Measurements from ENCODE around the gene ALKBH3. TPM values are rescaled to one million over a fixed set of nuclear protein-coding genes. Genes with fewer than 3 reads are reported as not detected.

ALKBH3 gene
- polyA plus RNA-seq, 1 experiment: 36.5 TPM

DNA sequence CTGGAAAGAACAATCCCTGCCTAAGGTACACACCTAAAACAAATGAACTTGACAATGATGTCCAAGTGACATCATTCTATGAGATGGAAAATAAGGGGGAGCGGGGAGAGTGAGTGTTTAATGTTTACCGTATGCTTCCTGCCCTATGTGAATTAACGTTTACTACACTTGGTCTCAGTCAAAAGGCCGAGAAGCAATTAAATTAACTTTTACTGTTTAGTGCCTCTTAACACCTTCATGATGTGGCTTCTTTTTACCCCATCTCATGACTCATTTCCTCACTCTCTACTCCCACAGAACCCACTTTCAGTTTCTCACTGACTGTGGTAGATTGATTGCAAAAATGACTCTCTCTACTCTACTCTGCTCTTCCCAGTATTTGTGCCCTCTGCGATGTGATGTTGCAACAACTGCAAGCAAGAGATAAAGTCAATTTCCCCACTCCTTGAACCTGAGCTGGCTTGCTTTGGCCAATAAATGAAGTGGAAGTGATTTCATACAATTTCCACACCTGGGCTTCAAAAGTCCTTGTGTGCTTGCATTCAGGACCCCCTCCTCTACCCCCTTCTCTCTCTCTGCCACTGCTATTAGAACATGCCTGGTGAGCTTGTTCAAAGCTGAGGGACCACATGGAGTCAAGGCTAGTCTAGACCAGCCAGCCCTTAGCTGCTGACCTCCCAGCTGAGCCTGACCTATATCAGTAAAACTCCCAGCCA, 11.6 kb upstream of the ALKBH3 start:
- no peak for DNase-seq (ENCODE audit: low read depth, low spot score)
- ChIA-PET CTCF (no interaction called here), POLR2A (no interaction called here)
- no peak overlapping the region for H3K4me3 ChIP-seq (ENCODE audit: low read depth, low read length)
- TF ChIP-seq, protein P1, sequence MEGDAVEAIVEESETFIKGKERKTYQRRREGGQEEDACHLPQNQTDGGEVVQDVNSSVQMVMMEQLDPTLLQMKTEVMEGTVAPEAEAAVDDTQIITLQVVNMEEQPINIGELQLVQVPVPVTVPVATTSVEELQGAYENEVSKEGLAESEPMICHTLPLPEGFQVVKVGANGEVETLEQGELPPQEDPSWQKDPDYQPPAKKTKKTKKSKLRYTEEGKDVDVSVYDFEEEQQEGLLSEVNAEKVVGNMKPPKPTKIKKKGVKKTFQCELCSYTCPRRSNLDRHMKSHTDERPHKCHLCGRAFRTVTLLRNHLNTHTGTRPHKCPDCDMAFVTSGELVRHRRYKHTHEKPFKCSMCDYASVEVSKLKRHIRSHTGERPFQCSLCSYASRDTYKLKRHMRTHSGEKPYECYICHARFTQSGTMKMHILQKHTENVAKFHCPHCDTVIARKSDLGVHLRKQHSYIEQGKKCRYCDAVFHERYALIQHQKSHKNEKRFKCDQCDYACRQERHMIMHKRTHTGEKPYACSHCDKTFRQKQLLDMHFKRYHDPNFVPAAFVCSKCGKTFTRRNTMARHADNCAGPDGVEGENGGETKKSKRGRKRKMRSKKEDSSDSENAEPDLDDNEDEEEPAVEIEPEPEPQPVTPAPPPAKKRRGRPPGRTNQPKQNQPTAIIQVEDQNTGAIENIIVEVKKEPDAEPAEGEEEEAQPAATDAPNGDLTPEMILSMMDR (IDR thresholded peaks at IDR 0.05; ENCODE audit: low read depth, low read length): no peak
- H3K27ac ChIP-seq (ENCODE audit: low read depth, low read length): no peak overlapping the region
- H3K9me3 ChIP-seq (ENCODE audit: control insufficient read depth, insufficient read depth, low read length): no peaks in the 10 kb centered on the region
- peaks cover 20% of the 10 kb centered on the region for H3K27me3 ChIP-seq (ENCODE audit: control insufficient read depth, insufficient read depth, low read length)

DNA sequence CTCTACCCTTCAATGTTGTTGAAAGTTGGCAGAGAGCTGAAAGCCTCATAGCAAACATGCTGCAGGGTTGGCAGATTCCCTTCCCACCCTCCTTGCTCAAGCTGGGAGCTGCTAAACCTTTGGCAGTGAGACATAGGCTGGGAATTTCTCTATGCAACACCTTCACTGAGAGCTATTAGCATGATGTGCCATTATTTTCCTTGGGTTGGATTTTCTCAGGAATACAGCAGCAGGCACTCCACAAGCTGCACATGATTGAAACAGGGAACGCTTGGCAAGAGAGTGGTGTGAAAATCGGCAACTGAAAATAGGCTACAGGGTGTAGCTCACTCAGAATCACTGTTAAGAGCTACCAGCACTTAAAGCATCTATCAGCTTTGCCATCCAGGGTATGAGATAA, 9.6 kb upstream of the ALKBH3 start:
- CTCF ChIA-PET: interaction anchor here (0.5 kb wide), 1 partner anchor 117 kb away, joined by 3 read pairs; no protein-coding TSS in a partner anchor
- POLR2A ChIA-PET: no interaction called here
- no peaks in the 10 kb centered on the region for H3K9me3 ChIP-seq (ENCODE audit: control insufficient read depth, insufficient read depth, low read length)
- no peak overlapping the region for H3K27ac ChIP-seq (ENCODE audit: low read depth, low read length)
- TF ChIP-seq, protein P1 (IDR thresholded peaks at IDR 0.05; ENCODE audit: low read depth, low read length): no peak
- H3K27me3 ChIP-seq (ENCODE audit: control insufficient read depth, insufficient read depth, low read length): peaks cover 27% of the 10 kb centered on the region
- DNase-seq (ENCODE audit: low read depth, low spot score): no peak
- no peak overlapping the region for H3K4me3 ChIP-seq (ENCODE audit: low read depth, low read length)

DNA sequence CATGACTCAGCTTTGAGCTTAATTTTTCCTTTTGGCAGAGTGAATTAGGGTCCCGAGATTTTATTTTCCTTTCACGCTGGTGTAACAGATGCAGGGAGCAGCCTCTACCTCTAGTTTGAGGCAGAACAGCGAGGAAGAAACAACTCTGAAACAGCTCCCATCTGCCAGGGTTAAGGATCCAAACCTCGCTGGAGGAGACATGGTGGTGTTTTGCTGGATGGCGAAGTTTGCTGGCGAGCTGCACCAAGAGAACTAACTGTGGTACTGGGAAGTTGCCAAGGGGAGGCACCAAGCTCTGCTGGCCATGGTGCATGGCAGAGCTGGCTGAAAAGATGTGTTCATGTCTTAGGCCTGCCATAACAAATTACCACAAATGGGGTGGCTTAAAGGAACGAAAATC, 7.6 kb upstream of the ALKBH3 start:
- Histone ChIP-seq H3K4me3 (ENCODE audit: low read depth, low read length) (no peak overlapping the region), H3K9me3 (ENCODE audit: control insufficient read depth, insufficient read depth, low read length) (no peaks in the 10 kb centered on the region), H3K27ac (ENCODE audit: low read depth, low read length) (no peak overlapping the region), H3K27me3 (ENCODE audit: control insufficient read depth, insufficient read depth, low read length) (peaks cover 27% of the 10 kb centered on the region)
- ChIA-PET CTCF (interaction anchor here (1.0 kb wide), 2 partner anchors 17 to 21 kb away, joined by 5 to 7 read pairs; no protein-coding TSS in a partner anchor), POLR2A (no interaction called here)
- TF ChIP-seq, protein P1 (IDR thresholded peaks at IDR 0.05; ENCODE audit: low read depth, low read length): no peak
- no peak for DNase-seq (ENCODE audit: low read depth, low spot score)

DNA sequence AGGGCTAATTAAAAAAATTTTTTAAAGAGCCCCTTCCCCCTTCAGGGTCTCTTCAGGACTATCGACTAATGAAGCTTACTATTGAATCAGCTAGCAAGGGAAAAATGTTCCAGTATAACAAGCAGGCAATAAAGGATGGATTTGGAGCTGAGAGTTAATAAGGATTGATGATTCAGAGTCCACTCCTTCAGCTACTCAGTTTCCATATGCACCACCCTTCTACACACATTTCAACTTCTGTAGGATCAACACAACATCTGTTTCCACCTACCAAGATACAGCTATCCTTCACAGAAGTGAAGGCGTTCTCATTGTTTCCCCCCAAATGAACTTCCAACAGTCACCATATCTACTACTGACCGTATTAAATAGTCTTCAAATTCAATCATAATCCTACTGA, 6.6 kb upstream of the ALKBH3 start:
- Histone ChIP-seq H3K4me3 (ENCODE audit: low read depth, low read length) (no peak overlapping the region), H3K27me3 (ENCODE audit: control insufficient read depth, insufficient read depth, low read length) (peaks cover 27% of the 10 kb centered on the region), H3K27ac (ENCODE audit: low read depth, low read length) (no peak overlapping the region), H3K9me3 (ENCODE audit: control insufficient read depth, insufficient read depth, low read length) (no peaks in the 10 kb centered on the region)
- no peak for DNase-seq (ENCODE audit: low read depth, low spot score)
- CTCF ChIA-PET: no interaction called here
- TF ChIP-seq, protein P1 (IDR thresholded peaks at IDR 0.05; ENCODE audit: low read depth, low read length): no peak
- POLR2A ChIA-PET: no interaction called here

DNA sequence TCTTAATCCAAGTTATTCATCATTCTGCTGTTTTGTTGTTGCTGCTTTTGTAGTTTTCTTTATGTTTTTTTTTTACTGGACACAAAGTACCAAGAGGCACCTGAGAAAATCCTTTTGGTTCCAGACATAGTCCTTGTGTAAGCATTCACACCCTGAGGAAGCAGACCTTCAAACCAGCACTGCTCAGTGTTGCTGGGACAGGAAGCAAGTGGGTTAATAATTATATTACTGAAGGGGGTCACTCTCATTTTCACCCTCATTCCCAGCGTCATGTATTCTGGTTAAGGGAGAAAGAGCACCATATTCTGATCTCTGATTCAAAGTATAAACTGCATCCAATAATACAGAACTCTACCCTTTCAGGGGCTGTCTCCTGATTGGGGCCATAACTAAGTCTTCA, 5.9 kb upstream of the ALKBH3 start:
- POLR2A ChIA-PET: no interaction called here
- no peak overlapping the region for H3K27ac ChIP-seq (ENCODE audit: low read depth, low read length)
- TF ChIP-seq, protein P1 (IDR thresholded peaks at IDR 0.05; ENCODE audit: low read depth, low read length): no peak
- H3K9me3 ChIP-seq (ENCODE audit: control insufficient read depth, insufficient read depth, low read length): no peaks in the 10 kb centered on the region
- CTCF ChIA-PET: no interaction called here
- H3K4me3 ChIP-seq (ENCODE audit: low read depth, low read length): no peak overlapping the region
- DNase-seq (ENCODE audit: low read depth, low spot score): no peak
- peaks cover 27% of the 10 kb centered on the region for H3K27me3 ChIP-seq (ENCODE audit: control insufficient read depth, insufficient read depth, low read length)

All from AG04450 (cell line).